Aorta (tissue), 5 donors: ENCODE data around the gene GDPGP1. TPM values are rescaled to one million over a fixed set of nuclear protein-coding genes. Genes with fewer than 3 reads are reported as not detected.

Source experiments
- ATAC-seq: fragments of 200-7000 bp; cut with Tn5 transposase; one replicate; pipeline ENCODE4 v1.9.1; 2022; ENCODE audit warnings: moderate library complexity; ENCODE audit not compliant: low FRiP score
- DNase-seq, 2 donors: peaks; one replicate each; pipeline ENCODE4 v3.0.0-alpha.2; 2020
- H3K27ac ChIP-seq, 2 donors: one replicate each; pipeline ENCODE4 v1.5.1; 2013; ENCODE audit warnings: low read length in 2 of 2, mild to moderate bottlenecking in 2 of 2, moderate library complexity in 2 of 2, control low read depth in 1 of 2, inconsistent platforms in 1 of 2, low read depth in 1 of 2
- H3K27me3 ChIP-seq, 2 donors: one replicate each; pipeline ENCODE4 v1.6.1; 2013; ENCODE audit warnings: control low read depth in 1 of 2, low read length in 1 of 2, mild to moderate bottlenecking in 1 of 2, moderate library complexity in 1 of 2; ENCODE audit not compliant: insufficient read depth in 2 of 2, control insufficient read depth in 1 of 2
- H3K36me3 ChIP-seq, 2 donors: one replicate each; pipeline ENCODE4 v1.6.1; 2013; ENCODE audit warnings: control low read depth in 1 of 2, low read length in 1 of 2, mild to moderate bottlenecking in 1 of 2; ENCODE audit not compliant: insufficient read depth in 2 of 2, control insufficient read depth in 1 of 2
- H3K4me1 ChIP-seq, 2 donors: one replicate each; pipeline ENCODE4 v1.6.1; 2013; ENCODE audit warnings: low read length in 2 of 2, control low read depth in 1 of 2, mild to moderate bottlenecking in 1 of 2, moderate library complexity in 1 of 2; ENCODE audit not compliant: insufficient read depth in 2 of 2, control insufficient read depth in 1 of 2
- H3K4me3 ChIP-seq, 2 donors: one replicate each; pipeline ENCODE4 v1.5.1; 2013; ENCODE audit warnings: low read length in 2 of 2, control low read depth in 1 of 2, mild to moderate bottlenecking in 1 of 2
- H3K9me3 ChIP-seq: one replicate; pipeline ENCODE4 v1.6.1; 2013; ENCODE audit warnings: mild to moderate bottlenecking, low read length; ENCODE audit not compliant: control insufficient read depth
- WGBS, 2 donors: extraction: QIAGEN DNeasy Blood & Tissue Kit; methylation state at CpG; one replicate each; pipeline ENCODE4 v1.1.7; 2013; 5-methylcytosine and 5-hydroxymethylcytosine counted together
- intact Hi-C, 2 donors: fragments of 100-400 bp; cut with DNase I; formaldehyde crosslinking; loops; one replicate each; pipeline versions ENCODE4 v1.14.2 to v1.15.0; 2022
- polyA plus RNA-seq, 2 donors: library from polyadenylated mRNA; stranded (reverse); fragments of 200-250 nt; gene quantifications; one replicate each; pipeline ENCODE4 v1.2.3, GENCODE V29; 2013
- total RNA-seq, 2 donors: library from RNA; stranded (reverse); fragmentation: NEBNext Ultra II Directional; extraction: Animal tissue kit (Norgen Biotek cat#: 25700); gene quantifications; one replicate each; pipeline ENCODE4 v1.2.1, GENCODE V29; 2021
- donor health status: healthy with polysubstance abuse.
- donor health status: Bipolar disorder and iron deficiency.
- donor health status: DM: no; HTN: no; CAD: no.
- donor health status: DM: no; HTN: no; CAD: no.
- donor health status: DM: yes; HTN: yes; CAD: no.

Gene GDPGP1
- total and polyA plus RNA-seq, 4 donors: 1.3 to 7.1 (median 2.7) TPM

DNA sequence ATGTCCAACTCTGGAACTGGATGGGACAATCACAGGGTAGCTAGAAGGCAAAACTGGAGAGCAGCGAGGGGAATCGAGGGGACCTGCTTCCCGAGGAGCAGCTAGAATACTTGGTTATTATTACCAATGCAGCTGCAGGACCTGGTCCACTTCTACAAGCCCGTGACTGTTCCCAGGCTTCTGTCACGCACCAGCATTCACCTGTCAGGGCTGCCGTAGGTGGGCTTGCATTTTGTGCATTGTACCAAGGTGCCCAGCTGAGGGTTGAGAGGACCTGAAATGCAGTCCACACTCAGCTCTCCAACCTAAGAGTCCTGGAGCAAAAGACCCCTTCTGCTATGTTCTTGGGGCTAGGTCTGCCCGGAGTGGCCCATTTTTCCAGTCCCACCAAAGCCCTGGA lies 30.5 kb upstream of the GDPGP1 start:
- DNase-seq (no peak), ATAC-seq (no peak)
- Histone ChIP-seq H3K4me1 (no peaks in the 10 kb centered on the region), H3K36me3 (no peaks in the 10 kb centered on the region), H3K9me3 (no peaks in the 10 kb centered on the region), H3K27me3 (no peaks in the 10 kb centered on the region), H3K27ac (no peak overlapping the region), H3K4me3 (no peak overlapping the region)
- intact Hi-C loops: no loop called here
- WGBS, 2 donors: 98 to 99% methylated on average over 7 of the region's 7 CpGs

DNA sequence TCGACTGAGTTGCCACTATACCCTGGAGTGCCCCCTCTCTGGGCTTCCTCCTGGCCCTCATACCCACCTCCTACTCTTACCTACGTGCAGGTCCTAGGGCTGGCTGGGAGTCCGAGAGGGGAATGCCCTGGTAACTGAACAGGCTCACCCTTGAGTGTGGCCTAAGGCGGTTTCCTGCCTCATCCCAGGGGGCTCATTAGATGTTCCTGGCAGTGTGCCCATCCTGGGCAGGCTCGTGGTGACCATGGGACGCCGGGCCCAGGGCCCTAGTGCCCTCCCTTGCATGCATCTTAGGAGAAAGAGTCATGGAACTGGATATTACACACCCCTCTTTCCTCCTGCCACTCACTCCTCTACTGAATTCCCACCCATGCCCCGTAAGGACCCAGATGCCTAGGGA lies 30.1 kb upstream of the GDPGP1 start:
- Histone ChIP-seq H3K9me3 (no peaks in the 10 kb centered on the region), H3K36me3 (no peaks in the 10 kb centered on the region), H3K4me1 (no peaks in the 10 kb centered on the region), H3K27ac (no peak overlapping the region), H3K27me3 (no peaks in the 10 kb centered on the region), H3K4me3 (no peak overlapping the region)
- DNase-seq (peak in 1 of 2 donors; percentile 90), ATAC-seq (peak; percentile 20)
- WGBS, 2 donors: 35 to 37% methylated on average over 8 of the region's 8 CpGs
- intact Hi-C loops: no loop called here

GRCh38 chr15:90205050-90205848 lies 28.8 kb upstream of the GDPGP1 start:
- intact Hi-C loops: no loop called here
- DNase-seq (peak; percentile 26 to 34), ATAC-seq (no peak)
- no peaks in the 10 kb centered on the region for H3K4me1 ChIP-seq
- H3K4me3 ChIP-seq: no peak overlapping the region
- H3K9me3 ChIP-seq: no peaks in the 10 kb centered on the region
- 85 to 90% methylated on average over 10 of the region's 10 CpGs for WGBS, 2 donors
- no peaks in the 10 kb centered on the region for H3K27me3 ChIP-seq
- H3K27ac ChIP-seq: no peak overlapping the region
- H3K36me3 ChIP-seq: no peaks in the 10 kb centered on the region

DNA sequence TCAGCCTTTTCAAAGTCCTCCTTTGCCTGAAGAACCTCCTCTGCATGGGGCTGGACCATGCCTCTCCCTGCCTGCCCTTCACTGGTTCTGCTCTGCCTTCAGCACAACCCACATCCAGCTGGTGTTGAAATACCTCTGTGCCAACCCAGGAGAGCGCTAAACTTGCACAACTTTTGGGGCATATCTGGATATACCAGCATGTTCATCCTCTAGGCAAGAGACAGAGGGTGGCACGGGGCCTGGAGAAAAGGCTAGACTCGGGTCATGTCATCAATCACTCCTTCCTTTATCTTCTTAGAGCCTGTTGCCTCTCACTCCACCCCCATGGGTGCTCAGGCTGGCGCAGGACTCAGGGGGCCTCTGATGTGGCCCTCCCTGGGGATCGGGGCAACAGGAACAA lies 28.1 kb upstream of the GDPGP1 start:
- intact Hi-C loops: no loop called here

DNA sequence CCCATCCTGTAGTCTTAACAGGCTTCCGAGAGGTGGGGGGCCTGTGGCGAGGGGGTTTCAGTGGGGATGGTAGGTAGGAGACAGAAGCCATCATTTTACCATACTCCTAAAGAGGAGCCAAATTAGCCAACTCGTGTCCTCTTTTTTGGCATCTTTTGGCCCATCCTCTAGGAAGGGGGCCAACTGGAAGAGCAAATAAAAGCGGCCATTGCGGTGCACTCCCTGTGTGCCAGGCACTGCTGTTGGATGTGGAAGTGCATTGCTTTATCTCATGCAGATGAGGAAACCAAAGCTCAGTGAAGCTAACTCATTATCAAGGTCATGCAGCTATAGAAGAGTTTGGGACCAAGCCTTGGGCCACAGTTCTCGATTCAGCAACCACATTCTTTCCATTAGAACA lies 26.8 kb upstream of the GDPGP1 start:
- no peak overlapping the region for H3K4me3 ChIP-seq
- intact Hi-C loops: no loop called here

More for the DNA sequence above, 28.1 kb upstream of the GDPGP1 start:
- Histone ChIP-seq H3K4me1 (no peaks in the 10 kb centered on the region), H3K27me3 (no peaks in the 10 kb centered on the region), H3K9me3 (no peaks in the 10 kb centered on the region), H3K4me3 (no peak overlapping the region), H3K36me3 (no peaks in the 10 kb centered on the region), H3K27ac (no peak overlapping the region)
- DNase-seq (peak in 1 of 2 donors; percentile 30), ATAC-seq (no peak)
- WGBS, 2 donors: 92 to 93% methylated on average over 5 of the region's 5 CpGs

DNA sequence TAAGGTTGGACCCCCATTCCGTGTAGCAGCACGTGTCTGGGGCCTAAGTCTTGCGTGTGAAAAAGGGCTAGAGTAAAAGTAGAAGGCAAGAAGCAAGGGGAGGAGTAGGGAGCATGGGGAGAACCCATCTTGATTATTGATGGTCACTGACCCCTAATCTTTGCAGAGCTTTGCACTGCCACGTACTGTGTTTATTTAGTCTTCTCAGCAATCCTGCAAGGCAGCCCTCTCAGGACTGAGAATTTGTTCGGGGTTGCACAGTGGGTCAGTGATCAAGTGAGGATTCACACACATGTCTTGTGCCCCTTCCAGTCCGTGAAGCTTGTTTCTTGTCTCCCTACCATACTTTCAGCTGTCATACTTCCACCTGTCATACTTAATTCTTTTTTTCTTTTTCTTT lies 25.7 kb upstream of the GDPGP1 start:
- no peaks in the 10 kb centered on the region for H3K36me3 ChIP-seq
- H3K27me3 ChIP-seq: no peaks in the 10 kb centered on the region
- 94 to 96% methylated on average over 6 of the region's 6 CpGs for WGBS, 2 donors
- no peak overlapping the region for H3K4me3 ChIP-seq
- no peak overlapping the region for H3K27ac ChIP-seq
- H3K4me1 ChIP-seq: no peaks in the 10 kb centered on the region
- peak in 1 of 2 donors; percentile 9 for DNase-seq
- ATAC-seq: no peak
- intact Hi-C loops: no loop called here
- no peaks in the 10 kb centered on the region for H3K9me3 ChIP-seq

More for the DNA sequence above, 26.8 kb upstream of the GDPGP1 start:
- H3K27ac ChIP-seq: no peak overlapping the region
- no peaks in the 10 kb centered on the region for H3K36me3 ChIP-seq
- ATAC-seq (no peak), DNase-seq (peak in 1 of 2 donors; percentile 9)
- H3K4me1 ChIP-seq: no peaks in the 10 kb centered on the region
- no peaks in the 10 kb centered on the region for H3K9me3 ChIP-seq
- no peaks in the 10 kb centered on the region for H3K27me3 ChIP-seq
- WGBS, 2 donors: 90 to 94% methylated on average over 6 of the region's 6 CpGs

DNA sequence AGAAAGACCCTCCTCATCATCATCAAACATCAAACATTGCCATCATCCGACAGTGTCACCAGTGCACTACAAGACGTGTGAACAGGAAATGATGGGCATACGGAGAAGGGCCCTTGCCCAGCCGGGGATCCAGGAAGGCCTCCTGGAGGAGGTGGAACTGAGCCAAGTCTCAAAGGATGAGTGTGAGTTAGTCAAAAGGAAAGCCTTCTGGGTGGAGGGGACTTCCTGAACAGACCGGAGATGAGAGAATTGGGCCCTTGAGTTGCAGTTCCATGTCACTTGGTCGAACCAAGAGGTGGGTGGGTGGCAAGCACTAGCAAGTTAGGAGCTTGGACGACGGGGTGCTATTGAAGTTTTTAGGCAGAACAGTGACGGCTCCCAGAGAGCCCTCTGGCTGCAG lies 24.4 kb upstream of the GDPGP1 start:
- DNase-seq: peak in 1 of 2 donors; percentile 24
- no peaks in the 10 kb centered on the region for H3K4me1 ChIP-seq
- H3K27me3 ChIP-seq: no peaks in the 10 kb centered on the region
- no peaks in the 10 kb centered on the region for H3K9me3 ChIP-seq
- WGBS, 2 donors: 80 to 82% methylated on average over 9 of the region's 9 CpGs
- no peak for ATAC-seq
- no peaks in the 10 kb centered on the region for H3K36me3 ChIP-seq
- intact Hi-C loops: no loop called here
- no peak overlapping the region for H3K27ac ChIP-seq
- no peak overlapping the region for H3K4me3 ChIP-seq

GRCh38 chr15:90210593-90210992 lies 23.4 kb upstream of the GDPGP1 start:
- 85 to 89% methylated on average over 8 of the region's 8 CpGs for WGBS, 2 donors
- H3K4me3 ChIP-seq: no peak overlapping the region
- no peaks in the 10 kb centered on the region for H3K9me3 ChIP-seq
- ATAC-seq: no peak
- intact Hi-C loops: no loop called here
- no peaks in the 10 kb centered on the region for H3K27me3 ChIP-seq
- H3K36me3 ChIP-seq: no peaks in the 10 kb centered on the region
- no peak overlapping the region for H3K27ac ChIP-seq
- peak in 1 of 2 donors; percentile 36 for DNase-seq
- no peaks in the 10 kb centered on the region for H3K4me1 ChIP-seq

GRCh38 chr15:90211009-90211408 lies 23.0 kb upstream of the GDPGP1 start:
- ATAC-seq: no peak
- Histone ChIP-seq H3K27ac (no peak overlapping the region), H3K4me3 (no peak overlapping the region), H3K9me3 (no peaks in the 10 kb centered on the region), H3K36me3 (no peaks in the 10 kb centered on the region), H3K4me1 (no peaks in the 10 kb centered on the region), H3K27me3 (no peaks in the 10 kb centered on the region)
- WGBS, 2 donors: 93 to 99% methylated on average over 9 of the region's 9 CpGs
- intact Hi-C loops: no loop called here
- peak in 1 of 2 donors; percentile 35 for DNase-seq
